Liver (tissue), 4 donors: ENCODE results near the gene KLHL9. TPM values are rescaled to one million over a fixed set of nuclear protein-coding genes. Genes with fewer than 3 reads are reported as not detected.

ENCODE experiments used
- polyA plus RNA-seq, 2 donors: library from polyadenylated mRNA; stranded (reverse) in 1 of 2; unstranded in 1 of 2; fragments of 200-250 nt in 1 of 2; fragments of >200 nt in 1 of 2; fragmentation: Nextera tagmentation in 1 of 2; extraction: Ambion mirVana in 1 of 2; gene quantifications; one replicate each; pipeline versions ENCODE4 v1.2.1 to v1.2.3, GENCODE V29; 2013 to 2015
- total RNA-seq, 2 donors: library from RNA; depleted of rRNA; stranded (reverse); fragments of >200 nt; gene quantifications; one replicate each; pipeline ENCODE4 v1.2.3, GENCODE V29; 2014
- donor health status: healthy.
- donor health status: healthy.
- donor health status: healthy.

Gene KLHL9
- total and polyA plus RNA-seq, 4 donors = 5.6 to 14.5 (median 9.8) TPM

Other genes with a start within 250 kb of the KLHL9 start
- gene IFNW1, start 193.6 kb downstream of the KLHL9 start, total RNA-seq = not detected
- not detected for gene IFNW1, start 193.6 kb downstream of the KLHL9 start, polyA plus RNA-seq
- not detected for gene IFNA21, start 168.7 kb downstream of the KLHL9 start, total RNA-seq
- gene IFNA21, start 168.7 kb downstream of the KLHL9 start, polyA plus RNA-seq = not detected
- not detected for gene IFNA4, start 147.8 kb downstream of the KLHL9 start, total RNA-seq
- gene IFNA4, start 147.8 kb downstream of the KLHL9 start, polyA plus RNA-seq = not detected
- gene IFNA7, start 133.2 kb downstream of the KLHL9 start, total RNA-seq = not detected
- not detected for gene IFNA7, start 133.2 kb downstream of the KLHL9 start, polyA plus RNA-seq
- gene IFNA10, start 128.3 kb downstream of the KLHL9 start, total RNA-seq = not detected
- not detected for gene IFNA10, start 128.3 kb downstream of the KLHL9 start, polyA plus RNA-seq
- gene IFNA16, start 118.1 kb downstream of the KLHL9 start, total RNA-seq = not detected
- not detected for gene IFNA16, start 118.1 kb downstream of the KLHL9 start, polyA plus RNA-seq
- gene IFNA17, start 107.2 kb downstream of the KLHL9 start, total RNA-seq = not detected
- gene IFNA17, start 107.2 kb downstream of the KLHL9 start, polyA plus RNA-seq = not detected
- not detected for gene IFNA14, start 95.4 kb downstream of the KLHL9 start, total RNA-seq
- not detected for gene IFNA14, start 95.4 kb downstream of the KLHL9 start, polyA plus RNA-seq
- under 1 TPM in 1 of 2 donors, not detected in 1; 0.25 TPM for gene IFNA5, start 30.1 kb downstream of the KLHL9 start, total RNA-seq
- not detected for gene IFNA5, start 30.1 kb downstream of the KLHL9 start, polyA plus RNA-seq
- not detected for gene IFNA6, start 15.5 kb upstream of the KLHL9 start, total RNA-seq
- gene IFNA6, start 15.5 kb upstream of the KLHL9 start, polyA plus RNA-seq = not detected
- not detected for gene IFNA13, start 32.7 kb upstream of the KLHL9 start, total RNA-seq
- not detected for gene IFNA13, start 32.7 kb upstream of the KLHL9 start, polyA plus RNA-seq
- not detected for gene IFNA2, start 50.0 kb upstream of the KLHL9 start, total RNA-seq
- gene IFNA2, start 50.0 kb upstream of the KLHL9 start, polyA plus RNA-seq = not detected
- not detected for gene IFNA8, start 73.7 kb upstream of the KLHL9 start, total RNA-seq
- gene IFNA8, start 73.7 kb upstream of the KLHL9 start, polyA plus RNA-seq = not detected
- not detected for gene IFNA1, start 105.0 kb upstream of the KLHL9 start, total RNA-seq
- gene IFNA1, start 105.0 kb upstream of the KLHL9 start, polyA plus RNA-seq = not detected
- not detected for gene IFNE, start 146.9 kb upstream of the KLHL9 start, total RNA-seq
- not detected for gene IFNE, start 146.9 kb upstream of the KLHL9 start, polyA plus RNA-seq